ENCODE data around the gene FBXW7. TPM values are rescaled to one million over a fixed set of nuclear protein-coding genes. Genes with fewer than 3 reads are reported as not detected.

The FBXW7 gene
- total and polyA plus RNA-seq, 2 experiments from 2014 or later, result 19.7 to 67.7 TPM

- no peaks in the 10 kb centered on the region for H3K9me3 ChIP-seq (ENCODE audit: low read depth)
- H3K27me3 ChIP-seq, result no peaks in the 10 kb centered on the region
- no peak overlapping the region for H3K4me3 ChIP-seq
- H3K4me1 ChIP-seq (ENCODE audit: low read depth), result no peaks in the 10 kb centered on the region
- DNase-seq (ENCODE audit: low read depth in 1 of 2, low spot score in 1 of 2), result peak in 1 of 2 donors; percentile 24
- TF ChIP-seq CTCF (IDR thresholded peaks at IDR 0.05; ENCODE audit: low read depth, low read length), result no peak
- H3K36me3 ChIP-seq, result no peaks in the 10 kb centered on the region
- H3K27ac ChIP-seq, result no peak overlapping the region
These were observed 33.9 kb downstream of the FBXW7 start for GRCh38 chr4:152501846-152502536.

GRCh38 chr4:152500800-152501434 lies 35.0 kb downstream of the FBXW7 start:
- peak; percentile 70 for TF ChIP-seq CTCF (IDR thresholded peaks at IDR 0.05; ENCODE audit: low read depth, low read length)
- DNase-seq (ENCODE audit: low read depth in 1 of 2, low spot score in 1 of 2), result peak; percentile 86 to 95
- H3K9me3 ChIP-seq (ENCODE audit: low read depth), result no peaks in the 10 kb centered on the region
- H3K4me1 ChIP-seq (ENCODE audit: low read depth), result no peaks in the 10 kb centered on the region
- H3K4me3 ChIP-seq, result no peak overlapping the region
- no peaks in the 10 kb centered on the region for H3K27me3 ChIP-seq
- H3K36me3 ChIP-seq, result no peaks in the 10 kb centered on the region
- H3K27ac ChIP-seq, result no peak overlapping the region

- no peak for DNase-seq (ENCODE audit: low read depth in 1 of 2, low spot score in 1 of 2)
- no peaks in the 10 kb centered on the region for H3K9me3 ChIP-seq (ENCODE audit: low read depth)
- H3K36me3 ChIP-seq, result no peaks in the 10 kb centered on the region
- H3K27ac ChIP-seq, result no peak overlapping the region
- H3K27me3 ChIP-seq, result no peaks in the 10 kb centered on the region
- H3K4me3 ChIP-seq, result no peak overlapping the region
- no peak for TF ChIP-seq CTCF (IDR thresholded peaks at IDR 0.05; ENCODE audit: low read depth, low read length)
- no peaks in the 10 kb centered on the region for H3K4me1 ChIP-seq (ENCODE audit: low read depth)
These were observed 35.6 kb downstream of the FBXW7 start for GRCh38 chr4:152500275-152500674.

GRCh38 chr4:152499344-152499743 lies 36.5 kb downstream of the FBXW7 start:
- Histone ChIP-seq H3K27me3 (no peaks in the 10 kb centered on the region), H3K36me3 (no peaks in the 10 kb centered on the region), H3K9me3 (ENCODE audit: low read depth) (no peaks in the 10 kb centered on the region), H3K4me3 (no peak overlapping the region), H3K4me1 (ENCODE audit: low read depth) (no peaks in the 10 kb centered on the region), H3K27ac (no peak overlapping the region)
- TF ChIP-seq CTCF (IDR thresholded peaks at IDR 0.05; ENCODE audit: low read depth, low read length), result no peak
- no peak for DNase-seq (ENCODE audit: low read depth in 1 of 2, low spot score in 1 of 2)

GRCh38 chr4:152494020-152494419 lies 41.9 kb downstream of the FBXW7 start:
- no peak overlapping the region for H3K4me3 ChIP-seq
- no peaks in the 10 kb centered on the region for H3K4me1 ChIP-seq (ENCODE audit: low read depth)
- no peaks in the 10 kb centered on the region for H3K9me3 ChIP-seq (ENCODE audit: low read depth)
- H3K36me3 ChIP-seq, result no peaks in the 10 kb centered on the region
- H3K27ac ChIP-seq, result no peak overlapping the region
- DNase-seq (ENCODE audit: low read depth in 1 of 2, low spot score in 1 of 2), result no peak
- H3K27me3 ChIP-seq, result no peaks in the 10 kb centered on the region
- TF ChIP-seq CTCF (IDR thresholded peaks at IDR 0.05; ENCODE audit: low read depth, low read length), result no peak
